ENCODE data around the gene PRKCE. TPM values are rescaled to one million over a fixed set of nuclear protein-coding genes. Genes with fewer than 3 reads are reported as not detected.

The PRKCE gene
- total RNA-seq, 1 experiment from 2014 or later: 14.8 TPM

GRCh38 chr2:46183426-46183825, 532.0 kb downstream of the PRKCE start:
- ChIA-PET RAD21 (ENCODE audit: low non-redundant PET in 1 of 2, low total read pairs in 2 of 2, uncharacterized antibody in 2 of 2, unreplicated experiment in 2 of 2) (no interaction called here), POLR2A (no interaction called here), CTCF (no interaction called here)
- Histone ChIP-seq H3K27me3 (ENCODE audit: insufficient read depth, low read length) (no peaks in the 10 kb centered on the region), H4K20me1 (ENCODE audit: insufficient read depth) (no peaks in the 10 kb centered on the region), H3K4me3 (replicated peaks in 1 of 2; ENCODE audit: low read depth in 1 of 2, low read length in 2 of 2) (no peak overlapping the region), H3K36me3 (ENCODE audit: control insufficient read depth in 1 of 2, insufficient read depth in 2 of 2, low read length in 2 of 2) (no peaks in the 10 kb centered on the region), H3K9me2 (ENCODE audit: insufficient read depth) (no peaks in the 10 kb centered on the region), H2AFZ (ENCODE audit: low read depth, low read length, poor library complexity, severe bottlenecking) (no peak overlapping the region), H3K27ac (ENCODE audit: low read depth, low read length) (no peak overlapping the region), H3K9ac (ENCODE audit: low read length) (no peak overlapping the region), H3K4me1 (ENCODE audit: control insufficient read depth in 1 of 2, insufficient read depth in 2 of 2, low read length in 2 of 2) (peaks cover 0 to 3% of the 10 kb centered on the region in 2 experiments; a peak in 1 of 4 replicates), H3K79me2 (ENCODE audit: insufficient read depth, low read length) (no peaks in the 10 kb centered on the region), H3K4me2 (ENCODE audit: low read length) (no peak overlapping the region), H3K9me3 (ENCODE audit: control insufficient read depth in 1 of 2, insufficient read depth in 1 of 2, low read depth in 1 of 2, low read length in 2 of 2) (no peaks in the 10 kb centered on the region)
- no peak for ATAC-seq
- TF ChIP-seq ATF3 (IDR thresholded peaks at IDR 0.05): no peak
- TF ChIP-seq TCF7L2 (IDR thresholded peaks at IDR 0.05; ENCODE audit: borderline replicate concordance, extremely low read depth, insufficient read depth, insufficient read length): no peak
- TF ChIP-seq YY1 (IDR thresholded peaks at IDR 0.05; ENCODE audit: extremely low read depth, insufficient replicate concordance, low read depth, low read length): no peak
- TF ChIP-seq REST (IDR thresholded peaks at IDR 0.05; ENCODE audit: low read depth): no peak
- no peak for TF ChIP-seq ZNF274 (IDR thresholded peaks at IDR 0.05; ENCODE audit: low read depth, low read length)
- TF ChIP-seq SRF (IDR thresholded peaks at IDR 0.05; ENCODE audit: low read depth): no peak
- TF ChIP-seq EZH2phosphoT487 (IDR thresholded peaks at IDR 0.05; ENCODE audit: borderline replicate concordance): no peak
- no peak for TF ChIP-seq POLR2A (IDR thresholded peaks at IDR 0.05; ENCODE audit: borderline replicate concordance, extremely low read depth, insufficient read depth, insufficient read length)
- TF ChIP-seq CTCF (IDR thresholded peaks at IDR 0.05 in 2 of 3, conservative IDR thresholded peaks at IDR 0.05 in 1 of 3; ENCODE audit: borderline replicate concordance in 1 of 3, insufficient read depth in 1 of 3, low read depth in 2 of 3, low read length in 2 of 3): no peak
- TF ChIP-seq RAD21 (IDR thresholded peaks at IDR 0.05; ENCODE audit: low read depth): no peak
- no peak for TF ChIP-seq CEBPB (IDR thresholded peaks at IDR 0.05; ENCODE audit: low read depth)
- no peak for TF ChIP-seq MAX (IDR thresholded peaks at IDR 0.05)
- no peak for TF ChIP-seq POLR2AphosphoS5 (IDR thresholded peaks at IDR 0.05; ENCODE audit: low read depth, low read length)
- TF ChIP-seq CBX3 (IDR thresholded peaks at IDR 0.05; ENCODE audit: low read depth): no peak
- TF ChIP-seq JUND (IDR thresholded peaks at IDR 0.05): no peak
- no peak for TF ChIP-seq SIN3A (IDR thresholded peaks at IDR 0.05; ENCODE audit: low read depth)
- no peak for TF ChIP-seq ELF1 (IDR thresholded peaks at IDR 0.05; ENCODE audit: borderline replicate concordance, low read depth)
- TF ChIP-seq EZH2 (IDR thresholded peaks at IDR 0.05): no peak
- intact Hi-C loops (cut with micrococcal nuclease): no loop called here
- DNase-seq (ENCODE audit: low read depth, low spot score): no peak
- no TSS peak for BruUV-seq (replicated peaks)
